GM18909 (cell line): Measurements from ENCODE around the gene MYH2.
"Not testable (repeated sequence)": the region's sequence is repeated elsewhere in the genome, so short reads cannot be mapped to it uniquely, and the experiment has no call there.

Experiments used
- ATAC-seq: cut with Tn5 transposase; IDR thresholded peaks from one replicate; pipeline ENCODE4 v1.9.1; 2021; ENCODE audit warnings: mild to moderate bottlenecking; ENCODE audit not compliant: unreplicated experiment, poor library complexity

MYH2 gene

DNA sequence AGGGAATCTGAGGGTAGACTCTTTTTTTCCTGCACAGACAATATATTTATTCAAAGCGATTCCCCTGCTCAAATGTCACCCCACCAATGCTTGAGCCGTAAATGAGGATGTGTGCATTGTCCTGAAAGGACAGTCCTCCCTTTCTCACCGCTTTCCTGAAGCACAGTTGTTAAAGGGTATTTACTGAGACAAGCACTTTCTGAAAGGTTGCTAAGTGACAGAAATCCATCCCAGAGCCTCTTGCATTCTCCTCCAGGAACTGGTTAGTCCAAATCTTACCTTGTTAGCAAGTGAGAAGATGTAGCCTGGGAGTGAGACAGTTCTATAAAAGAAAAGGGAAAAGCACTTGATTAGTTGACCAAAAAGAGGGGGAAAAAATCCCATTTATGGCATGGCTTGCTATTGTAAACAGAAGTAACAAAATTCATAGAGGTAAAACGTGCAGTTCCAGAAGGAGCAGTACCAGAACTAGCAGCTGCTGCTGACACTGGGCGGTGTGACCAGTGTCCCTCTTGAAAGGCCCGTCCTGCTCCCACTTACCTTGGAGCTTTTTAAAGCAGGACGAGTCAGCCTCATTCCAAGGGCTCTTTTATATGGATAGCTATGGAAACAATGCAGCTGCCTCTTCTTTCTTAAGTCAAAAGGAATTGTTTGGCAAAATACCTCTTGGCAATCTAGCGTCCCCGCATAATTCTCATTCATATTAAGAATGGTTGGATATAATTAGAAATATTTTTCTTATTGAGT, at the start of gene MYH2:
MYH2 (minus strand) TSS at position 563 of the 747 bp plus-strand sequence. CDS start 1,738 bp downstream, outside the sequence.
- no peak for ATAC-seq

DNA sequence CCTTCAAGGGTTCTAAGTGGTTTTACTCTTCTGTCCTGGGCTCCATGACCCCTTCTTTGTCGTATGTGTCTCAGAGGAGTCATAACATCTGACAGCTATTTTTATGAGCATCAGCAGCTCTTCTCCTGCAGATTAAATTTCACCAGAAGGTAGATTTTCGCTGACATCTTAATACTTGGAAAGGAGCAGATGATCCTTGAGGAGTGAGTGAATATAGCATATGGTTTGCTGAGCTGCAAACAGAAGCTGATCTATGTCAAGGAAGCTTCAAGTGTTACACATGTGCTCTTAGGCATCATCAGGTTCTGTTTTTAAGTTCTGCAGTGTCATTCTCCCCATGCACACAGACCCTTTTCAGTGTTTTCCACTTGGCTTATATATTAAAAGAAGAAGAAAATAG, 49.2 kb upstream of the MYH2 start:
- no peak for ATAC-seq

DNA sequence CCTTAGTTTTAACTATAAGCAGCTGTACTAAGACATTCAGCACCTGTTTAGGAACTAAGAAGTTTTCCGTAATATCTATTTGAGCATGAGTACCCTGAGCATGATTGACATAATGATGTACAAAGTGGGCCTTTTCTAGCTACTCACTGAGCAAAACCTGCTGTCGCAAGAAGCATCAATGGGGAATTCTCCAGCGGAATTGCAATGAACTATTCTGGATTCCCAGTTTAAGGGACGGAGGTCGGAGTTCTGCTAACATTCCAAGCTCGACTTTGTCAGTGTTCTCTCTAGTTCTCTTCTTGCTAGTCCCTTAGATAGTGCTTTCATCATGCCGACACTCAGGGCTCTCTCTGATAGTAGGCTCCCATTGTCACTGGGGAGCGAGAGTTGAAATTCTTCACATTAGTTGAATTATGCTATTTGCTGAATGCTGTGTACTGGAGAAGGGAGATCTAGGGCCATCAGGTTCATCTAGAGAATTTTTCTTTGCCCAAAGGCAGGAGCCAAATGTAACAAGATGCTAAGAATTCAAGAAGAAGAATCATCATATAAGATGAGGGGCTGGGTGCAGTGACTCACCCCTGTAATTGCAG, 40.2 kb upstream of the MYH2 start:
- no peak for ATAC-seq

DNA sequence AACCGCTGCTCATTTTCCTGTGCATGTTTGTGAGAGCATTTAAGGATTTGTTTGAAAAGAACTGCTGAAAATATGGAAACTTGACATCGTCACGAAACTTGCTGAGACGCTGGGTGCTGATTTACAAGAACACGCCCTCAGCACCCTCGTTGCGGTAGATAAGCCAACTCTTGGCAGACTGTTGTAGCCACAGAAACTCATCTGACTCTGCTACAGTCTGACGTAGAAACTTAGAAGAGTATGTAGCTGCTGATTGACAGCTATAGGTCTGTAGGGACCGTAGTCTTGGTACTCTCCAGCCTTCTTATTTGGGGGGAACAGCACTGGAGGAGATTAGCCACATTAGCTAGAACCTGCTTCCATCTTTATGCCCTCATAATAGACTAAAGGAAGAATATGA, 36.1 kb upstream of the MYH2 start:
- ATAC-seq = no peak

DNA sequence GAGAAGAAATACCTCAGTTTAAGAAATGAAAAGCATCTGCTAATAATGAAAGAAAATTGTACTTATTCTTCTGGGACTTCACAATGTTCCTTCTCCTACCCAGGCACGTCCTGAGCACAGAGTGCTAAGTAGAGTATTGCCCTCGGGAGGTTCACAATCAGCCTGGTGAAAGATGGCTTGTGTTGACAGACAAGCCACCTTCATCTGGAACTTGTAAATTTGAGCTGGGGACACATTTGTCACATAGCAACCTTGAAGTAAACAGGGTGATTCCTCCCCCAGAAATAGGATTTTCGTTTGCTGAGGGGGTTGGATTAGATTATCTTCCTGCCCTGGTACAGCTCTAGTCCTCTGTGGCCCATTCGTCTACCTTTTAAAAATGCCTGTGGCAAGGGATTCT, 34.4 kb upstream of the MYH2 start:
- no peak for ATAC-seq

DNA sequence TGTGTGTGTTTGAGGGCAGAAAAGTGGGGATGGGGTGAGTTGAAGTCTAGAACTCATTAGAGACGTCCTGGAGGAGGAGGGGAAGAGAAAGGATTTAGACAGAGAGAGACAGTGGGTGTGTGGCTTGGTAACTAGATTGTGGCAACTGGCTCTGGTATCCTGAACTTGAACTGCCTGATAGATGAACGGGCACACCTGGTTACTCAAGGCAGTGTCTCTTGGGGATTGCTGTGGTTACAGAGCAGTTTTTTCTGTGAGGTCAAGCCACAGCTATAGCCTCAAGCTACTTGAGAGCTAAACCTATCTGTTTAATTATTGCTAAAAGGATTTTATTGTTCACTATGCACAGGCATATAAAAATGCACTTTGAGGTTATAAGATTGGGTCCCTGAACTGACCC, 29.8 kb upstream of the MYH2 start:
- ATAC-seq = no peak

DNA sequence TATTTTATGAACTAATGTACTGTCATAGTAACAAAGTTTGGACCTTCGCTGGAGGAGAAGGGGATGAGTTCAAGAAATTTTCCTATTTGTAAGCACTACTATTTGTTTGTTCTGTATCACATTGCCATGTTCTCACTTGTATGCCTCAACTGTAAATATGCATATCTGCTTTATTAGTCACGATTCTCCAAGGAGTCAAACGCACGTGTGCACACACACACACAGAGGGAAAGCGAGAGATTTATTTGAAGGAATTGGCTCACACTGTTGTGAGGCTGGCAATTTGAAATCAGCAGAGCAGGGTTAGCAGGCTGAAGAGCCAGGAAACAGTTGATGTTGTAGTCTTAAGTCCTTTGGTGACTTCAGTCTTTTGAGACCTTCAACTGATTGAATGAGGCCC, 24.9 kb upstream of the MYH2 start:
- ATAC-seq = no peak

- no peak for ATAC-seq
Observed at GRCh38 chr17:10563991-10564660, 14.7 kb upstream of the MYH2 start.

DNA sequence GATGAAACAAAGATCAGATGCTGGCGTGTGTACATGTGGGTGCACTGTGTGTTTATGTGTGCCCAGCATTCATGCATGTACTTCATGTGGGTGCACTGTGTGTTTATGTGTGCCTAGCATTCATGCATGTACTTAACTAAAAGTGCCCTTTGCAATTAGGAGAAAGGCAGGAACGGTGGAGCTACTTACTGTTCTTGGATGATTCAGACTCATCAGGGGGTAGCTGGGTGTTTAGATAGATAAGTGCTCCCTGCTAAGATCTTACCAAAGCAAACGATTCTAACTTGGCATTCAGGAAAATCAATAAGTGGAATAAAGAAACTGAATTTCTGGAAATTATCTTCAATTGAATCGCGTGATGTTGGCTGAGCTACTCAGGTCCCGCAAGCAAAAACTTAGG, 8.6 kb upstream of the MYH2 start:
- no peak for ATAC-seq

- no peak for ATAC-seq
Observed at GRCh38 chr17:10557422-10557821, 8.0 kb upstream of the MYH2 start.

DNA sequence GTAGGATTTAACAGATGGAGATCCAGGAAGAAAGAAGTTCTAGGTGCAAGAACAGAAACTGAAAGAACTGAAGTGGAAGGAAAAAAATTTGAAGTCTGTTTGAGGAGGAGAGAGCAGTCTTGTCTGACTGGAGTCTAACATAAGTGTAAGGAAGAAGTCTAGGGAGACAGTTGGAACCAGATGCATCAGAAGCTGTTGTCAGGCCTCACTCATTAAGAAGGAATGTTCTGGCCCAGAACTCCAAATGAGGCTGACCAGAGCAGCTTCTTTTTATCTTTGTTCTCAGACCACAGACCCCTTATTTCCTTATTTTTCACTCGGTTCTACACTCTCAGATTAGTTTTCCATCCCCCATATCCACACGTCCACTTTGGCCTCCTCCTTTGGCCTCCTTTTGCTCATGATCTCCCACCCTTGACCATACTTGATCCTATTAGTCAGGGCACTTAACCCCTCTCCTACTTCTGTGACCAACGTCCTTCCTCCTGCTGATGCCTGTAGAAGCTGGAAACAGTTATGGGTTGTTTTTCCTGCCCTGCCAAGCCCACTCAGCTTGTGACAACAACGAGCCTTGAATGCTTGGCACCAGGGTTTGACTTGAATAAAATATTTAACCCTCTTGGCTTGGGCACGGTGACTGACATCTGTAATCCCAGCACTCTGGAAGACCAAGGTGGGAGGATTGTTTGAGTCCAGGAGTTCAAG, 7.0 kb upstream of the MYH2 start:
- no peak for ATAC-seq

DNA sequence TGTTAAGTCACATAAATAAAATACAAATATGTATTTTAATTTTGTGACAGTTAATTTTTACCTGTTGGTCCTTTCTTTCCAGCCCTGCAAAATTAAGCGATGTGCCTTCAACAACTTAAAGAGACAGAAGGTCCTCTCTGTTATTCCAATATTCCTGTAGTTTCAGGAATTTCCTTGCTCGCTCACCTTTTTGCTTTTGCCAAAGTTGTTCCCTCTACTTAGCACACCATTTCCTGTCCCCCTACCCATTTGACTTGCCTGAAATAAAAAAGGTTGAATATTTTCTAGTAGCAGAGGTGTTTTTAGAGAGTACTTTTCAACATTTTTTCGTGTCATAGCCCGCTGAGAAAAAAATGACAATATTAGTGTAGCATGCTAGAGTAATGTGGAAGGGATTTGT, 556 bp upstream of the MYH2 start:
- no peak for ATAC-seq

GRCh38 chr17:10547351-10547750, 2.1 kb downstream of the MYH2 start:
- no peak for ATAC-seq

- ATAC-seq = not testable (repeated sequence)
Observed at GRCh38 chr17:10543486-10543885, 6.0 kb downstream of the MYH2 start.

GRCh38 chr17:10541179-10541578, 8.3 kb downstream of the MYH2 start:
- not testable (repeated sequence) for ATAC-seq

DNA sequence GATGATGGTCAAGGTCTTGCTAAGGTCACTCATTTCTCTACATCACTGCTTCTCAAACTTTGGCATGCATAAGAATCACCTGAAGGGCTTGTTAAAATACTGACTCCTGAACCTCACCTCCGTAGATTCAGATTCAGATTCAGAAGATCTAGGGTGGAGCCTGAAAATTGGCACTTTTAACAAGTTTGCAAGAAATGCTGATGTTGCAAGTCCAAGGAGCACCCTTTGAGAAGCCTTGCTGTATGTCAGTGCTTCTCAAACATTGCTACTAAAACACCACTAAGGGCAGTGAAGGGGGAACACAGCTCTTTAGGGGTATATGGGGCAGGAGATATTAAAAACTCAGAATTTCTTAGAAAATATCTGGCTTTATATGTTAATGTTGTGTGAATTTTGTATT, 17.4 kb downstream of the MYH2 start:
- no peak for ATAC-seq

DNA sequence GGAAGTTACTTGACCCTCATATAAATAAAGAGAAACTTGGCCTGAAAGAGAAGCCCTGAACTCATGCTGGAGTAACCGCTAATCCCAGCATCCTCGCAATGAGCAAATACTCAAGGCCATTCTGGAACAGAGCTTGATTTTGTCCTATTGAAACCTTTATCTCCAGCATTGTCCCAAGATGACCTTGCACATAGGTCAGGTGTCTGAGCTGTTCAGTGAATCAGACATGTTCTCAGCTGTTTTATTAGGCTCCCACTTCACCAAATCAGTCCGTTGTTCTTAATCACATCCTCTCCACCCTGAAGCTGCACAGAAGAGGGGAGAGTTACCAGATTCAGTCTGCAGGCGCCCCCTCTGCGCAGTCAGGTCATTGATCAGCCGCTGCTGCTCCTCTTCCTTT, 22.0 kb downstream of the MYH2 start:
- ATAC-seq = no peak

- ATAC-seq = no peak
Observed at GRCh38 chr17:10526517-10526916, 22.9 kb downstream of the MYH2 start.

- ATAC-seq = no peak
Observed at GRCh38 chr17:10523064-10523463, 26.4 kb downstream of the MYH2 start.

- ATAC-seq = no peak
Observed at GRCh38 chr17:10521949-10522348, 27.5 kb downstream of the MYH2 start.
